ENCODE results near the gene PRR20G.

PRR20G gene

GRCh38 chr3:127263586-127264231 is 24.1 kb downstream of the PRR20G start:
- DNase-seq (ENCODE audit: low read depth in 2 of 2) = no peak

GRCh38 chr3:127263037-127263436 is 24.8 kb downstream of the PRR20G start:
- no peak for DNase-seq (ENCODE audit: low read depth in 2 of 2)

GRCh38 chr3:127262533-127262932 is 25.3 kb downstream of the PRR20G start:
- DNase-seq (ENCODE audit: low read depth in 2 of 2) = no peak

GRCh38 chr3:127261925-127262324 is 25.9 kb downstream of the PRR20G start:
- no peak for DNase-seq (ENCODE audit: low read depth in 2 of 2)

- no peak for DNase-seq (ENCODE audit: low read depth in 2 of 2)
Measured at GRCh38 chr3:127260826-127261555, 26.9 kb downstream of the PRR20G start.

- no peak for DNase-seq (ENCODE audit: low read depth in 2 of 2)
Measured at GRCh38 chr3:127260416-127260815, 27.4 kb downstream of the PRR20G start.

GRCh38 chr3:127259882-127260281 is 28.0 kb downstream of the PRR20G start:
- DNase-seq (ENCODE audit: low read depth in 2 of 2) = no peak

GRCh38 chr3:127258733-127259132 is 29.1 kb downstream of the PRR20G start:
- no peak for DNase-seq (ENCODE audit: low read depth in 2 of 2)

GRCh38 chr3:127257351-127257750 is 30.5 kb downstream of the PRR20G start:
- DNase-seq (ENCODE audit: low read depth in 2 of 2) = no peak

GRCh38 chr3:127256733-127257271 is 31.0 kb downstream of the PRR20G start:
- DNase-seq (ENCODE audit: low read depth in 2 of 2) = no peak

- no peak for DNase-seq (ENCODE audit: low read depth in 2 of 2)
Measured at GRCh38 chr3:127256138-127256537, 31.7 kb downstream of the PRR20G start.

GRCh38 chr3:127255516-127255915 is 32.3 kb downstream of the PRR20G start:
- DNase-seq (ENCODE audit: low read depth in 2 of 2) = no peak

- no peak for DNase-seq (ENCODE audit: low read depth in 2 of 2)
Measured at GRCh38 chr3:127254730-127255129, 33.1 kb downstream of the PRR20G start.

GRCh38 chr3:127254033-127254644 is 33.7 kb downstream of the PRR20G start:
- no peak for DNase-seq (ENCODE audit: low read depth in 2 of 2)

GRCh38 chr3:127253491-127253890 is 34.4 kb downstream of the PRR20G start:
- no peak for DNase-seq (ENCODE audit: low read depth in 2 of 2)

- DNase-seq (ENCODE audit: low read depth in 2 of 2) = no peak
Measured at GRCh38 chr3:127252446-127252845, 35.4 kb downstream of the PRR20G start.

GRCh38 chr3:127250032-127250431 is 37.8 kb downstream of the PRR20G start:
- no peak for DNase-seq (ENCODE audit: low read depth in 2 of 2)

- no peak for DNase-seq (ENCODE audit: low read depth in 2 of 2)
Measured at GRCh38 chr3:127247292-127247691, 40.6 kb downstream of the PRR20G start.

GRCh38 chr3:127238602-127239001 is 49.2 kb downstream of the PRR20G start:
- no peak for DNase-seq (ENCODE audit: low read depth in 2 of 2)

- DNase-seq (ENCODE audit: low read depth in 2 of 2) = no peak
Measured at GRCh38 chr3:127237835-127238234, 50.0 kb downstream of the PRR20G start.

GRCh38 chr3:127235706-127236105 is 52.1 kb downstream of the PRR20G start:
- no peak for DNase-seq (ENCODE audit: low read depth in 2 of 2)

GRCh38 chr3:127234778-127235177 is 53.1 kb downstream of the PRR20G start:
- no peak for DNase-seq (ENCODE audit: low read depth in 2 of 2)
